Stimulated activated CD4-positive, alpha-beta T cell treated with anti-CD3 and anti-CD28 coated beads, Interleukin-4, amount 100 ng/mL, for 1 hour (primary cell): Measurements from ENCODE around the gene TTC24.
"Not testable (repeated sequence)": the region's sequence is repeated elsewhere in the genome, so short reads cannot be mapped to it uniquely, and the experiment has no call there.

Source experiments
- DNase-seq: peaks from one replicate; pipeline ENCODE4 v3.0.0-alpha.2; 2020

The TTC24 gene

DNA sequence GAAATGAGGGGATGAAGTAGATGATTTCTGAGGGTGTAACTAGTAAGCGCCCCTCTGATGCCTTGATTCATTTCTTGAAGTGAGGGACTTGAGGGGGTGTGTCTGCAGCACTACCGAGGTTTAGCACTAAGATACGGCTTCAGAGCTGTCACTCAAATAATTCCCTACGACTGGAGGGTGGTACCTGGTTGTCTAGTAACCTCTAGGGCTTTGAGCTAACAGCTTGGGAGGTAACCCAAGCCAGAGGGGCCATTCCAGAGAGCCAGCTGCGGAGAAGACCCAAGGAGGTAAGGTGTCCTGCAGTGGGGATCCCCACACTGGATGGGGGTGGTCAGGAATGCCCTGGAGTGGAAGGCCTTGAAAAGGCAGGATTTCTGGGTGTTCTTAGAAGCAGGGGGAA, at the start of gene TTC24:
Gene TTC24 (plus strand): TSS at position 252 of the 400 bp plus-strand sequence. CDS start 1,642 bp downstream, outside the sequence.
- no peak for DNase-seq

DNA sequence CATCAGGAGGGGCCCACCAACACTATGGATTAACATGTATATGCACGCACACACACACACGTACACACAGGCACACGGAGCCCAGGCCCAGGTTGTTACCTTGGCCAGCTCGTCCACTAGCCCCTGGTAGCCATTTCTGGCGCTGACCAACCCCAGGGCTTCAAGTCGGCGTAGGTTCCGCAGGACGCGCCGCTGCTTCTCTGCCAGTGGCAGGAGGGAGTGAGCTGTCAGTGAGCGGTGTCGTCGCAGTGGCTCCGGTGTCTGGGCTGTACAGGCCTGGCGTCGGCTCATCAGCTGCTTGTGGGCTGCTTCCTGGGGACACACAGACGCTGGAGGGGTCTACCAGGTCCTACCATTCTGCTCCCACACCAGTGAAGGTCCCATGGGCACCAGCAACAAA, 49.5 kb upstream of the TTC24 start:
- DNase-seq, result no peak

DNA sequence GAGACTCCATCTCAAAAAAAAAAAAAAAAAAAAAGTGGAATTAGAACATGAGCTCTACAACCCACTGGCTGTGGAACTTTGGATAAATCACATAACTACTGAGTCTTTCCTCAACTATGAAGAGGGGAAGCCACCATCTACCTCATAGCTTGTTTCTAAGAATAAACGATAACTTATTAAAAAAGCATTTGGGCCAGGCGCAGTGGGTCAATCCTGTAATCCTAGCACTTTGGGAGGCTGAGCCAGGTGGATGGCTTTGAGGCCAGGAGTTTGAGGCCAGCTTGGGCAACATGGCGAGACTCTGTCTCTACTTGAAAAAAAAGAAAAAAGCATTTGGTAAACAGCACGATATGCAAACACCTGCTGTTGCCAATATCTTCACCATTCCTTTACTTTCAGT, 47.1 kb upstream of the TTC24 start:
- DNase-seq, result no peak

DNA sequence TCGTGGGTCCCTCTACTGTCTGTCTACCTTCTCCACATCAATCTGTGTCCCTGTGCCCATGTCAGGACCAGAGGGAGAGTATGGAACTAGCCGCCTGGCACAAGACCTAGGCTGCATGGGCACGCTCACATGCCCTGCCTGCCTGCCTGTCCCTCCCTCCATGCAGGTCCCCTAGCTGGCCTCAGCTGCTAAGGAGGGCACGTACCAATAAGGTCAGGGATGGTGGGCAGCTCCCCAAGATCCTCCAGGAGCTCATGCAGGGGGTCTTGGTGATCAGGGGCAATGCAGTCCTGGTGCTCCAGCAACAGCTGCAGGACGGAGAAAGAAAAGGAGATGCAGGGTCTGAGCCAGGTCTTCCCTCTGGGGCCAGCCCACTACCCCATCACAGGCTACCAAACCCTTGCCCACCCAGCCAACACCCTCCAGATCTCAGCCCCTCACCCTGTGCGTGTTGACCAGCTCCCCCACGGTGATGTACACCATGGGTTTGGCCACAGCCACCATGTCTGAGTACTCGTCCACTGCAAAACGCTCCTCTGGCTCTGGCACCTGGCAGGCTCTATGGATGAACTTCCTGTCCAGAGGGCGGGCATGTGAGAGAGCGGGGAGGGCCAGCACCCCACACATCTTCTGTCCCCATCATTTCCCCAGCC, 45.8 kb upstream of the TTC24 start:
- DNase-seq, result no peak

DNA sequence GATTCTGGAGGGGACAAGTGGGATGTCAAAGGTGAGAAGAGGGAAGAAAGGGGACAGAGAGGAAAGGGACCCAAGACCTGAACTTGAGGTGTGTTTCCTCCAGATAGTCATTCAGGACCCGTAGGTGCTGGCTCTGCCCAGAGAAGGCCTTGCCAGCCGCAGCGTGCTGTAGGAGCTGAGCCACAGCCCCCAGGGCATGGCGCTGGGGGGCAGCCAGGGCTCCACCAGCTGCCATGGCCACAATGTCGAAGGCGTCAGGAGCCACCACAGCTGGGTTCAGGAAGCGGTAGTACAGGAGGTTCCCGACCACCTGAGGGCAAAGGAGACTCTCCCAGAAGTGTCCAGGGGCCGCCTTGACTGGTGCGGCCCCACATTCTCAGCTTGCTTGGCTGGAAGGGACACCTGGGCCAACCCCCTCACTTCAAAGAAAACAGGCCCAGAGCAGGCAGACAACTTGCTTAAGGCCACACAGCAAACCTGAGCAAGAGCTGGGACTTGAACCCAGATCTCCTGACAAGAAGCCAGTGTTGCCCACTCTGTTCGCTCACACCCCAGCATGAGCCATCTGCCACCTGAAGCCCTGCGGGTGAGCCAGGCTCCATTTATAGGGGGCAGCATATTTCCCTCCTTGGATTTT, 45.0 kb upstream of the TTC24 start:
- DNase-seq, result no peak

DNA sequence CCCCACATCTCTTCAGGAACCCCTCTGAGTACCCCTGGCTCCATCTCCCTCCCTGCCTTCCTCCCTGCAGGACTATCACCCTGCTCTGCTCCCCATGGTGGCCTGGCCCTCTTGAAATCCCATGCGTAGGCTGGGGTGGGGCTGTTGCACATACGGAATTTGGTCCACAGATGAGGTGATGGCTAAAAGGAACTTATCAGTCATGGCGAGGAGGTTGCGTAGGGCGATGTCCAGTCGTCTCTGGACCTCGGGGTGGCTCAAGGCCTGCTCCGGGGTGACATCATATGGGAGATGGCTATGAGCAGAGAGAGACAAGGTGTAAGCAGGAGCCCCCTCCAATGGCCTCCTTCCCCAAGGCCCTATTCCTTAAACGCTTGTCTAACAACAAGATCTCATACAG, 42.5 kb upstream of the TTC24 start:
- DNase-seq, result no peak

DNA sequence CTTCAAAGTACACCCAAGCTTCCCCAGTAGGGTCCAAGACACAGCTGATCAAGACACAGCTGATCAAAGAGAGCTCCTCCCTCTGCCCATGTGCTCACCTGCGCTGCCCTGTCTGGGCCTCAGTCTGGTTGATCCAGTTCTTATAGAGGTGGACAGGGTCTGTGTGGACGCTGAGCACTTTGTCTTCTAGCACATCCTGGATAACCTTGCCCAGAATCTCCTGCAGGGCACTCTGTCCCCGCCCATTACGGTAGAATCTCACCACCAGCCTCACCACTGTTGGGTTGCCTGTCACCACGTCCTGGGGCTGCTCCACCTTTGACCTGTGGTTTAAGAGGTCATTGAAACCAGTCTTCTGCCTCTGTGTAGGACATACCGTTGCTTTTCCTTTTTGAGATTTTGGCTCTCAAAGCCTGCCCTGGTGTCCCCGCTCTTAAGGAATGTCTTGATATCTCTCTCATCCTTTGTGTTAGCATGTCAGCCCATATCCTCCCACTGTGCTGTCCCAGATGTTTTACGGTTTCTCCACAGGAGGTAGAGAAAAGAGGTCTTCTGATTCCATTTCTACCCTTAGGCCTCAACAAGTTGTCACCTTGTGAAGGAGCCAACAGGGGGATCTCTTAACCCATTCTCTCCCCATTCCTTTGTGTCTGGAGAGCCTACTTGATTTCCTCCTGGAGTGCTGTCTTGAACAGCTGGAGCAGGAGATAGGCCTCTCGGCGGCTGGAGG, 40.6 kb upstream of the TTC24 start:
- DNase-seq, result no peak

DNA sequence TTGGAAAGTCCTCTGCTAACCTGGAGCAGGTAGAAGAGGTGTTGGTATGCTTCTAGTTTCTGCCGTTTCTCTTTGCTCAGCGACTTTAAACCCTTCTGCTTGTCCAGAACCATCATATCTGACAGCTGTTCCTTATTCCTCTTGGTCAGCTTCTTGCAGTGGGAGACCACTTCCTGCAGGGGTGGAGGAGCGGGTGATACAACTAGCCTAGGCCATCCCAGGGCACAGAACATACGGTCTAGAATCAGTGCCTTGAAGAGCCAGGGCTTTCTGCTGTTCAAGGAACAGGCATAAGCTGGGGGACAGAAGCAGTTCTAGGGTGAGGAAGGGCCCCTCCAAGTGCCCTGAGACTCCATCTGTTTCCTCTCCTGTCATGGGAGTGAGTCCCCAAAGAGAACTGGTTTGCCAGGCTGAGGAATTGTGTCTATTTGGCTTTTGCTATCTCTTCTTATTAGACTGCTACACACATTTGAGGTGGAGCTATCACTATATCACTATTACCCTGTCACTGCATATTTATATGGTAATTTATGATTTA, 39.6 kb upstream of the TTC24 start:
- no peak for DNase-seq

DNA sequence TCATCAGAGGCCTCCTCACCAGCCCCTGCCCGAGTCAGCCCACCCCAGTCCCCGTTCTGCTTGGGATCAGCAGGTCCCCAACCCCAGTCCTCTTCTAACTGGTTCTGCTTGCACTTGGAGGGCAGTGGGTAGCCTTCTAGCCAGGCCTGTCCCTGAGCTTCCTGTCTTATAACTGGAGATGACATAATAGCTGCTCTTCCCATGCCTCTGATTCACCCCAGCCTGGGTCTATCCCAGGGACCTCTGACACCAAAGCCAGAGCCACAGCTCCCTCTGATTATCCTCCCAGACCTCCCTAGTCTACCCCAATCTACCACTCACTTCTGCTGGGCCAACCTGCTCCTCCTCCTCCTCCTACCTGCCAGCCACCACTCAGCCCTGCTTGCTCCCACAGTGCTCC, 38.6 kb upstream of the TTC24 start:
- DNase-seq, result no peak

DNA sequence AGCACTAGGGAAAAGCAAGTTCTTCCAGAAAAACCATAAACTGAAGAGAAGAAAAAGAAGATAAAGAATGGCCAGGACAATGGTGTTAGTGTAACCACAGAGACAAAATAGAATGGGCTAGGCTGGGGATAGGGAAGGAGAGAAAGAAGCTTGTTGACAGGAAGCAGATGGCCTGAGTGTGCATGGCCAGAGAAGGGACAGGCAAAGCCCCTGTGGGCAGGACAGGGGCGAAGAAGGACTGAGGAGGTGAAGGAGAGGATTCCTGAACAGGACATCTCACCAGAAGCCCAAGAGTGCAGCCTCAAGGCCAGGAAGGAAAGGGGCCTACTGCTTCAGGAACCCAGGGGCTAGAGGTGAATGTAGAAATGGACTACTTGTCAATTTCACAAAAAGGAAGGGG, 36.5 kb upstream of the TTC24 start:
- DNase-seq, result no peak

DNA sequence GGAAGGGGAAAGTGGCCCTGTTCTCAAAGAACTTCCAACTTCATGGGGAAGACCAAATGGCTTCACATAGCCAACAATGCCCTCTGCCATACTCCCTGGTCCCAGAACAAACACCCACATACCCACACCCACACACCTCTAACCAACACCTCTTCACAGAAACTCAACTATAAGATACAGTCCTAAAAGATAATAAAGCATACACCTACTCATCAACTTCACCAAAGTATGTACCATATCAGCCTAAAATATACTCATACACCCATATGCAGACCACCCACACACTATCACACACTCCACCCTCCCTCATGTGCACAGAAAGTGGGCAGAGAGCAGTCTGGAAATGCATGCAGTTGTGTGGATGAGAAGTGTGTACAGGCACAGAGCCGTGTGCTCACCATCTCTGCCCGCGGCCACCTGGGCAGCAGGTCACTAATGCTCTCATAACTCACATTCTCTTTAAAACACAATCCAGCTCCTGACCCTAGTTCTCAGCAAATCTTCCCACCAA, 34.9 kb upstream of the TTC24 start:
- DNase-seq, result no peak

DNA sequence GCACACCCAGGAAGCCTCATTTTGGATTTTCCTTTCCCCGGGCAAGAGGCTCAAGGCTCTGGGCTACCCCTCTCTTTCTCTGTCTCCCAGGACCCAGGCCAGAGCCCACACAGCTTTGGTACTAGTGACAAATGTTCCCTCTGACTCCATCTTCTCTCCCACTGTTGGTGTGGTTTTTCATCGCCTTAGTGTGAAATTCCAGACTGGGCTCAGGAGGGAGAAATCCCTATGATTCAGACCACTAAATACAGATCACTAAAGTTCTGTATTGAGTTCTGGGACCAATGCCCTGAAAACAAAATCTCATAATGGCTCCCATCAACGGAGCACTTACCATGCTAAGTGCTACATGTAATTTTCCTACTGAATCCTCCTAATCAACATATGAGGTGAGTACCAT, 33.3 kb upstream of the TTC24 start:
- no peak for DNase-seq

DNA sequence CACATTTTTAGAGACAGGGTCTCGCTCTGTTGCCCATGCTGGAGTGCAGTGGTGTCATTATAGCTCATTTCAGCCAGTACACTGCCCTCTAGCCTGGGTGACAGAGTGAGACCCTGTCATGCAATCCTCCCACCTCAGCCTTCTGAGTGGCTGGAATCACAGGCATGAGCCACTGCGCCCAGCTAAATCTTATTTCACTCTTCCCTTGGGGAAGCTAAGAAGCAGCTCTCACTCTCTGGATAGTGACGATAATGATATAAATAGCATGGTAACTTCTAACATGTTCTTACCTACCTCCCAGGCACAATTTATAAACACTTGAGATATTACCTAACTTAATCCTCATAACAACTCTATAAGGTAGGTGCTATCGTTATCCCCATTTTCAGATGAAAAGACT, 32.1 kb upstream of the TTC24 start:
- DNase-seq, result no peak

DNA sequence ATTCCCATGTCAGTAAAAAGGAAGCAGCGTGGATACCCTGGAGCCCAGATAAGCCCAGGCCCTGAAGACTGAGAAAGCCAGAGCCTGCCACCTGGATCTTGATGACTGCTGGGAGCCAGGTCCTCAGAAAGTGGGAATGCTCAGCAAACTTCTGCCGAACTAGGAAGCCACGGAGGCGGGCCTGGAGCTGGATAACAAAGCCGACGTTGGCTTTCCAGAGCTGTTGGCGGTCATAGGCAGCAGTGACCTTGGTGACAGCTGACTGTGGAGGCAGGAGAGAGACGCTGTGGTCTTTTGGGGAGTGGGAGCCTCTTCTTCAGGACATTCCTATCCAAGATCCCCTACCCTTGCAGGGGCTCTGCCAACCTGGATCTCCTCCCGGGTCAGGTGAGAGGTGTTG, 31.5 kb upstream of the TTC24 start:
- DNase-seq, result no peak

DNA sequence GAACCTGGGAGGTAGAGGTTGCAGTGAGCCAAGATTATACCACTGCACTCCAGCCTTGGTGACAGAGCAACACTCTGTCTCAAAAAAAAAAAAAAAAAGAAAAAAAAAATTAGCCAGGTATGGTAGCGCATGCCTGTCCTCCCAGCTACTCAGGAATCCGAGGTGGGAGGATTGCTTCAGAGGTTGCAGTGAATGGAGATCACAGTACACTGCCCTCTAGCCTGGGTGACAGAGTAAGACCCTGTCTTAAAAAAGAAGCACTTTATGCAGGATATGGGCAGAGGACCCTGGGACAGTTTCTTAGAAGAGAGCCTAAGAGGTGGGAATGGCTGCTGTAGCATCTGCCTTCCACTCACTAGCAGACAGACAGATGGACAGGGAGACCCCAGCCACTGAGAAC, 30.1 kb upstream of the TTC24 start:
- no peak for DNase-seq

DNA sequence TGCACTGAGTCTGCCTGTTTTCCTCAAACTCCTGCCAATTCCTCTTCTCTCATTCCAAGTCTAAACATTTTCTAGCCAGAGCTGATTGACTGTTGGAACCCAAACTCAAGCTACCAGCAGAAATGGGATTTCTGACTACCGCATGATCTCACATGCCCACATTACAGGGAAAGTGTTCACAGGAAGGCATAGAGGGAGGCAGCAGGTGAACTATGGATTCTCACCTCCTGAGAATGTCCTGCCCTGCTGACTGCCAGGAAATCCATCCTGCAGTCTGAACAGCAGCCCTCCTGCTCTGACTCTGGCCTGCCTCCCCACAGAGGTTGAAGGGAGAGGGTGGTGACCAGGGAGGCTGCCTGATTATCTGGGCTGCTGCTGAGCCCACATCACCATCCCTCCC, 29.7 kb upstream of the TTC24 start:
- no peak for DNase-seq

DNA sequence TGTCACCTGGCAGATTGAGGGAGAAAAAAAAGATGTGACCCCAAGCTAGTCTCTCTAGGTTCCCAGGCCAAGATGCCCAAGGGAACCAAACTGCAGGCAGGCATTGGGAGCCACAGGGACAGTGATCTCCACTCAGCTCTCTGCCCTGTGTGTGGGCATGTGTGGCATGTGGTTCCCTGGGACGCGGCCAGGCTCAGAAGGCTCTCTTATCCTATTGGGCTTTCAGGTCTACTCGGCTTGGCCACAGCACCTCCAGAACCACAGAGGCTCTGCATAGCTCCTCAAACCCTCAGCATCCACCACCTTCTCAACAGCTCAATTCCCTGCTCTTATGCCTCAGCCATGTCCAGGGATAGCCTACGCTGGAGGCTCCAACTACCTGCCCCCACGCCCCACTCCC, 29.2 kb upstream of the TTC24 start:
- no peak for DNase-seq

DNA sequence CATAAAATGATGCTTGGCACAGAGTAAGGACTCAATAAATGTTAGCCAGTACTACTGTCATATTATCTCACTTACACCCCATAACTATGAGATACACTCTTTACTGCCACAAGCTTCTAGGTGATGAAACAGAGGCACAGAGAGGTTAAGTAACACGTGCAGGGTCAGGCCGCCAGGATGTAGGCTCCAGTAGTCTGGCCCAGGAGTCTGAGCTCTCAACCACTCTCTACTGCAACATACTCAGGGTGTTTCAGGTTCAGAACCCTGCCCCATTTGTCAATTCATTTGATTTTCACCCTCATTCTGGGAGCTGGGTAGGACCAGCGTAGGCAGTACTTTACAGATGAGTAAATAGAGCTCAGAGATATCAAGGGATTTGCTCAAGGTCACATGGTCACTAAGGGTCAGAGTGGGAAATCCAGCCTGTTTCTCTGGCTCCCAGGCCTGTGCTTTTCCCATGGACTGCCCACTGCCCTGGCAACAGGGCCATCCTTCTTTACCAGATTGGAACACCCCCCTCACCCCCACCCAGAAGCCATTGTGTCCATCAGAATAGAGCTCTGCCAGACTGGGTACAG, 28.4 kb upstream of the TTC24 start:
- DNase-seq, result no peak

DNA sequence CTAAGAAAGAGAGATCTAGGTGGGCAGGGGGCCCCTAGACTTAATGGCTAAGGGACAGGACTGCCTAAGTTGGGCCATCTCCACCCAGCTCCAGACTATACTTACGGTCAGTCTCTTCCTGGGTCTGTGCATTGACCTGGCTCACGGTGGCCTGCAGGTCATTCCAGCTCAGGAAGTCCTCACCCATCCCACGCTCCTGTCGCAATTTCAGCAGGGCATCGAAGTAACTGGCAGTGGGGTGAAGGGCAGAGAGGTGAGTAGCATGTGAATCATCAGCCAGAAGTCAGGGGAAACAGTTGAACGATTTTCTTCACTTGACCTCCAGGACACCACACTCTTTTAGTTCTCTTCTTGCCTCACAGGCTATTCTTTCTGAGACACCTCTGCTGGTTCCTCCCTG, 27.7 kb upstream of the TTC24 start:
- no peak for DNase-seq

DNA sequence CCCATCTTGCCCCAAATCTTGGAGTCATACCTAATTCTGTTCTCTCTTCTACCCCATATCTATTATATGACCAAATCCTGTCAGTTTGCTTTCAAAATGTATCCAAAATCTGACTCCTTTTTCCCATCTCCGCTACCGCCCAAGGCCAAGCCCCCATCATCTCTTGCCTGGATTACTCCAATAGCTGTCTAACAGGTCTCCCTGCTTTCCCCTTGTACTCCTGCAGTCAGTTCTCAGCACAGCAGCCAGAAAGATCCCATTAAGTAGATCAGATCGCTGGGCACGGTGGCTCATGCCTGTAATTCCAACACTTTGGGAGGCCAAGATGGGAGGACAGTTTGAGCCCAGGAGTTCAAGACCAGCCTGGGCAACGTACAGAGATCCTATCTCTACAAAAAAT, 27.0 kb upstream of the TTC24 start:
- no peak for DNase-seq

DNA sequence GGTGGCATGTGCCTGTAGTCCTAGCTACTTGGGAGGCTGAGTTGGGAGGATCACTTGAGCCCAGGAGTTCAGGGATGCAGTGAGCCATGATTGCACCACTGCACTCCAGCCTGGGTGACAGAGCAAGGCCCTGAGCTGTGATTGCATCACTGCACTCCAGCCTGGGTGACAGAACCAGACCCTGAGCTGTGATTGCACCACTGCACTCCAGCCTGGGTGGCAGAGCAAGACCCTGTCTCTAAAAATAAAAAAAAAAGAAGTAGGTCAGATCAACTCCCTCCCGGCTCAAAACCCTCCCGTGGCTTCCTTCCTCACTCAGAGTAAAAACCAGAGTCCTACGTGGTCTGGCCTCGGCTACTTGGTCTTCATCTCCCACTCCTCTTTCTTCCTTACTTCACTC, 26.6 kb upstream of the TTC24 start:
- not testable (repeated sequence) for DNase-seq

DNA sequence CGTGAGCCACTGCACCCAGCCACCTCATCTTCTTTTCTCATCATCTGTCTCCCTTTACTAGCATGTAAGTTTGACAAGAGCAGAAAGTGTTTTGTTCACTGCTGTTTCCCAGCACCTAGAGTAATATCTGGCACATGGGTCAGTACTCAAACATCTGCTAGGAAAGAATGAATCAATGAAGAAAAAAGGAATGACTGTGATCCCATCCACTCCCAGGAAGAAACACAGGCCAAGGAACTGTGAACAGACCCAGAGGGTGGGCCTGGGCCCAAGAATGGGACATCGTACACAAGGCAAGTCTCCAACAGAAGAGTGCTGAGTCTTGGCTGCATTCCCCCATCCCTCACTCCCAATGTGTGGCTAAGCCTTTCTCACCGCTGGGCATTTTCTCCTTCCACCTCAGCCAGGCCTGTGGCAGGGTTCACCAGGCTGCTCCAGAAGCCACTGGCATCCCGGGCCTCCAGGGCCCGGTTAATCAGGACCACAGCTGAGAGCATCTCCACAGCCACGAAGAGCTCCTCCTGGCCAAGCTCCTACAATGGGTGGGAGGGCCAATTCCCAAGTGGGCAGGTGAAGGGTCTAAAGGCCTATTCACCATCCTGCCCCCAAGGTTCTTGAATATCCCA, 25.6 kb upstream of the TTC24 start:
- no peak for DNase-seq

DNA sequence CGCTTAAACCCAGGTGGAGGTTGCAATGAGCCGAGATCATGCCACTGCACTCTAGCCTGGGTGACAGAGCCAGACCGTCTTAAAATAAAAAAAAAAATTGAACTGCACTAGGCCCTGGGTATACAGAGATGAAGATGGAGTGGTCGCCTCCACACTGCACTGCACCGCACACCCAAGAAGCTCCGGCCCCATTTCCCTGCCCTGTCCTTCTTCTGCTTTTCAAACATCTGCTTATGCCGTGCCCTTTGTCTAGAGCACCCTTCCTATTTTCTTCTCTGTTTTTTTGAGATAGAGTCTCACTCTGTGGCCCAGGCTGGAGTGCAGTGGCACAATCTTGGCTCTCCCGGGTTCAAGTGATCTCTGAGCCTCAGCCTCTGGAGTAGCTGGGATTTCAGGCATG, 24.6 kb upstream of the TTC24 start:
- DNase-seq, result no peak
